Osteoblast (primary cell): ENCODE results near the gene CEP57. TPM values are rescaled to one million over a fixed set of nuclear protein-coding genes. Genes with fewer than 3 reads are reported as not detected.
"Not testable (repeated sequence)": the region's sequence is repeated elsewhere in the genome, so short reads cannot be mapped to it uniquely, and the experiment has no call there.

Experiments used
- DNase-seq: peaks from one replicate; pipeline ENCODE4 v3.0.0; 2011; ENCODE audit warnings: low spot score, mixed read lengths; ENCODE audit not compliant: insufficient read length; ENCODE audit errors: missing footprints
- H2AFZ ChIP-seq: 2 replicates; pipeline ENCODE4 v1.6.0; 2011; ENCODE audit warnings: mild to moderate bottlenecking, low read length
- H3K27ac ChIP-seq: 2 replicates; pipeline ENCODE4 v1.5.1; 2011; ENCODE audit warnings: mild to moderate bottlenecking, low read depth, low read length, moderate library complexity
- H3K27me3 ChIP-seq: 2 replicates; pipeline ENCODE4 v1.6.0; 2012; ENCODE audit warnings: mild to moderate bottlenecking, control low read depth, inconsistent platforms, low read length, moderate library complexity; ENCODE audit not compliant: insufficient read depth
- H3K36me3 ChIP-seq: 2 replicates; pipeline ENCODE4 v1.5.1; 2011; ENCODE audit warnings: mild to moderate bottlenecking, low read length, control low read depth, moderate library complexity; ENCODE audit not compliant: insufficient read depth
- H3K4me1 ChIP-seq: 2 replicates; pipeline ENCODE4 v1.5.1; 2011; ENCODE audit warnings: mild to moderate bottlenecking, low read length, control low read depth, moderate library complexity; ENCODE audit not compliant: insufficient read depth
- H3K4me2 ChIP-seq: 2 replicates; pipeline ENCODE4 v1.6.0; 2011; ENCODE audit warnings: mild to moderate bottlenecking, low read length; ENCODE audit not compliant: insufficient read depth
- H3K4me3 ChIP-seq: fragments of 200-600 bp; sonication (generic); 3 replicates; pipeline ENCODE4 v1.5.1; 2012; ENCODE audit warnings: mild to moderate bottlenecking, low read length, inconsistent platforms; ENCODE audit not compliant: insufficient read depth
- H3K79me2 ChIP-seq: 2 replicates; pipeline ENCODE4 v1.6.0; 2012; ENCODE audit warnings: mild to moderate bottlenecking, low read length, control low read depth, inconsistent platforms; ENCODE audit not compliant: insufficient read depth
- H3K9me3 ChIP-seq: 2 replicates; pipeline ENCODE4 v1.5.1; 2011; ENCODE audit warnings: low read depth, low read length, control low read depth
- H4K20me1 ChIP-seq: 2 replicates; pipeline ENCODE4 v1.6.0; 2012; ENCODE audit warnings: mild to moderate bottlenecking, low read length, control low read depth; ENCODE audit not compliant: insufficient read depth
- small RNA-seq: library from RNA; depleted of rRNA; stranded (forward); fragments of <200 nt; gene quantifications from one replicate; pipeline ENCODE3, GENCODE V24; 2012
- total RNA-seq: library from RNA; depleted of rRNA; stranded (reverse); fragments of >200 nt; gene quantifications from 2 replicates; pipeline ENCODE4 v1.2.3, GENCODE V29; 2012
- TF ChIP-seq, protein P1 (sequence below): IDR thresholded peaks from 2 replicates; pipeline ENCODE4 v1.5.1; 2011; ENCODE audit warnings: mild to moderate bottlenecking, low read depth, low read length, moderate library complexity; ENCODE audit errors: extremely low read depth

Gene CEP57
- total RNA-seq, 1 donor, result 42.7 TPM

DNA sequence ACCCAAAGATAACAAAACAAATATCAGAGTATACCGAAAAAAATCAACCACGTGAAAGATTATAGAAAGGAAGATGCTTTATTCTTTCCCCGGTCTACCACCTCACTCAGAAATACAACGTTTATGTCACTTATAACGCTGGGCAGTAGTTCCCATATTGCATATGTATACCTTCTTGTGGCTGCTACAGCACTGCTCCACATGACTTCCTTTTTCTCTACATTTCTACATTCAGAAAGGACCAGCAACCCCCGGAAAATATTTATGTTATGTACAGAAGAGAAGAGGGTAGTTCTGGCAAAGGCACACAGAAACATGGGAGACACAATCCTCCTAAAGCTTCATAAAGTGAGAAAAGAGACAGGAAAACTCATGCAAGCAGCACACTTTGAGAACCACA lies 76.8 kb downstream of the CEP57 start:
- Histone ChIP-seq H3K9me3 (no peaks in the 10 kb centered on the region), H3K27me3 (no peaks in the 10 kb centered on the region), H3K27ac (no peak overlapping the region), H3K4me3 (no peak overlapping the region), H2AFZ (no peak overlapping the region), H3K36me3 (peaks cover 7% of the 10 kb centered on the region), H3K4me1 (peaks cover 21% of the 10 kb centered on the region), H3K4me2 (no peak overlapping the region), H4K20me1 (no peaks in the 10 kb centered on the region), H3K79me2 (peaks cover 19% of the 10 kb centered on the region)
- DNase-seq, result no peak
- TF ChIP-seq, protein P1, sequence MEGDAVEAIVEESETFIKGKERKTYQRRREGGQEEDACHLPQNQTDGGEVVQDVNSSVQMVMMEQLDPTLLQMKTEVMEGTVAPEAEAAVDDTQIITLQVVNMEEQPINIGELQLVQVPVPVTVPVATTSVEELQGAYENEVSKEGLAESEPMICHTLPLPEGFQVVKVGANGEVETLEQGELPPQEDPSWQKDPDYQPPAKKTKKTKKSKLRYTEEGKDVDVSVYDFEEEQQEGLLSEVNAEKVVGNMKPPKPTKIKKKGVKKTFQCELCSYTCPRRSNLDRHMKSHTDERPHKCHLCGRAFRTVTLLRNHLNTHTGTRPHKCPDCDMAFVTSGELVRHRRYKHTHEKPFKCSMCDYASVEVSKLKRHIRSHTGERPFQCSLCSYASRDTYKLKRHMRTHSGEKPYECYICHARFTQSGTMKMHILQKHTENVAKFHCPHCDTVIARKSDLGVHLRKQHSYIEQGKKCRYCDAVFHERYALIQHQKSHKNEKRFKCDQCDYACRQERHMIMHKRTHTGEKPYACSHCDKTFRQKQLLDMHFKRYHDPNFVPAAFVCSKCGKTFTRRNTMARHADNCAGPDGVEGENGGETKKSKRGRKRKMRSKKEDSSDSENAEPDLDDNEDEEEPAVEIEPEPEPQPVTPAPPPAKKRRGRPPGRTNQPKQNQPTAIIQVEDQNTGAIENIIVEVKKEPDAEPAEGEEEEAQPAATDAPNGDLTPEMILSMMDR, result no peak

DNA sequence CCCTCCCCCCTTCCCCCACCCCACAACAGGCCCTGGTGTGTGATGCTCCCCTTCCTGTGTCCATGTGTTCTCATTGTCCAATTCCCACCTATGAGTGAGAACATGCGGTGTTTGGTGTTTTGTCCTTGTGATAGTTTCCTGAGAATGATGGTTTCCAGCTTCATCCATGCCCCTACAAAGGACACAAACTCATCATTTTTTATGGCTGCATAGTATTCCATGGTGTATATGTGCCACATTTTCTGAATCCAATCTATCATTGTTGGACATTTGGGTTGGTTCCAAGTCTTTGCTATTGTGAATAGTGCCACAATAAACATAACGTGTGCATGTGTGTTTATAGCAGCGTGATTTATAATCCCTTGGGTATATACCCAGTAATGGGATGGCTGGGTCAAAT lies 80.6 kb downstream of the CEP57 start:
- H3K27me3 ChIP-seq, H3K9me3 ChIP-seq, H3K27ac ChIP-seq, H3K4me2 ChIP-seq, DNase-seq, H4K20me1 ChIP-seq, H2AFZ ChIP-seq, H3K4me3 ChIP-seq, H3K4me1 ChIP-seq, H3K36me3 ChIP-seq: not testable (repeated sequence)
- H3K79me2 ChIP-seq, result peaks cover 16% of the 10 kb centered on the region

DNA sequence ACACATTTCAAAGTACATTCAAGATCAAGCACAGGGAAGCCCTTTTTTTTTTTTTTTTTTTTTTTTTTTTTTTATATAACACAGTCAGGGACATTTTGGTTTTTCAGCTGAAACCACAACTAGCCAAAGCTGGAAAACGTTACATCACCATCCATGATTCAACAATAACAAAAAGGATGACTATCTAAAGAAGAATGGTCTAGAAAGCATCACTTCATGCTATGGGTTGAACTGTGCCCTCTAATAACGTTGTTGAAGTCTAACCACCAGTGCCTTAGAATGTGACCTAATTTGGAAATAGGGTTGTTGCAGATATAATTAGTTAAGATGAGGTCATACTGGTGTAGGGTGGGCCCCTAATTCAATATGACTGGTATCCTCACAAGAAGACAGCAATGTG lies 87.0 kb downstream of the CEP57 start:
- TF ChIP-seq, protein P1, result no peak
- Histone ChIP-seq H3K4me3 (peak overlapping the region; percentile 27), H3K27me3 (no peaks in the 10 kb centered on the region), H3K27ac (peak overlapping the region; percentile 93), H4K20me1 (no peaks in the 10 kb centered on the region), H2AFZ (no peak overlapping the region), H3K79me2 (peaks cover 4% of the 10 kb centered on the region), H3K9me3 (no peaks in the 10 kb centered on the region), H3K36me3 (peaks cover 11% of the 10 kb centered on the region), H3K4me2 (peak overlapping the region; percentile 51), H3K4me1 (peaks cover 25% of the 10 kb centered on the region)
- DNase-seq, result peak; percentile 85

Small RNA genes lying within 50 kb of the gene (small RNA-seq; reads per million reads assigned to genes)
- not detected for gene RNA5SP345

Other genes starting within 250 kb of the CEP57 start
- gene FAM76B, start 716 bp upstream of the CEP57 start, total RNA-seq, result 26.8 and 37.1 TPM in 2 replicates
- 44.9 and 45.7 TPM in 2 replicates for gene MTMR2, start 133.6 kb downstream of the CEP57 start, total RNA-seq